Activated CD8-positive, alpha-beta memory T cell treated with anti-CD3 and anti-CD28 coated beads, Interleukin-2, amount 50 U/mL, for 4 hours (primary cell): ENCODE results near the gene LDLRAD1.
"Not testable (repeated sequence)": the region's sequence is repeated elsewhere in the genome, so short reads cannot be mapped to it uniquely, and the experiment has no call there.

Experiments used
- DNase-seq: peaks from one replicate; pipeline ENCODE4 v3.0.0-alpha.2; 2020

Gene LDLRAD1

GRCh38 chr1:53992085-53992874 lies 25.7 kb downstream of the LDLRAD1 start:
- DNase-seq = no peak

- no peak for DNase-seq
Observed at GRCh38 chr1:53987880-53988279, 30.1 kb downstream of the LDLRAD1 start.

GRCh38 chr1:53986458-53986857 lies 31.5 kb downstream of the LDLRAD1 start:
- DNase-seq = no peak

GRCh38 chr1:53984726-53985125 lies 33.3 kb downstream of the LDLRAD1 start:
- DNase-seq = no peak

GRCh38 chr1:53982763-53983104 lies 35.3 kb downstream of the LDLRAD1 start:
- DNase-seq = no peak

- DNase-seq = no peak
Observed at GRCh38 chr1:53982034-53982762, 35.8 kb downstream of the LDLRAD1 start.

- no peak for DNase-seq
Observed at GRCh38 chr1:53981220-53981619, 36.8 kb downstream of the LDLRAD1 start.

- no peak for DNase-seq
Observed at GRCh38 chr1:53979712-53980450, 38.1 kb downstream of the LDLRAD1 start.

- no peak for DNase-seq
Observed at GRCh38 chr1:53975861-53976260, 42.1 kb downstream of the LDLRAD1 start.

- no peak for DNase-seq
Observed at GRCh38 chr1:53971718-53972117, 46.3 kb downstream of the LDLRAD1 start.

- not testable (repeated sequence) for DNase-seq
Observed at GRCh38 chr1:53969323-53969722, 48.7 kb downstream of the LDLRAD1 start.

- DNase-seq = no peak
Observed at GRCh38 chr1:53968125-53968513, 49.9 kb downstream of the LDLRAD1 start.

GRCh38 chr1:53967409-53968124 lies 50.4 kb downstream of the LDLRAD1 start:
- no peak for DNase-seq

GRCh38 chr1:53966794-53967193 lies 51.2 kb downstream of the LDLRAD1 start:
- no peak for DNase-seq

GRCh38 chr1:53964109-53964508 lies 53.9 kb downstream of the LDLRAD1 start:
- DNase-seq = no peak

GRCh38 chr1:53963460-53963859 lies 54.5 kb downstream of the LDLRAD1 start:
- no peak for DNase-seq

- no peak for DNase-seq
Observed at GRCh38 chr1:53962395-53962794, 55.6 kb downstream of the LDLRAD1 start.

- DNase-seq = no peak
Observed at GRCh38 chr1:53959664-53960250, 58.2 kb downstream of the LDLRAD1 start.
